ENCODE data around the gene CPLX1. TPM values are rescaled to one million over a fixed set of nuclear protein-coding genes. Genes with fewer than 3 reads are reported as not detected.

Gene CPLX1
- total RNA-seq, 2 experiments from 2014 or later: 0.21 to 0.25 TPM

- no peak overlapping the region for H2AFZ ChIP-seq (ENCODE audit: low read length)
- no peak overlapping the region for H3K4me3 ChIP-seq (ENCODE audit: low read depth, low read length, poor library complexity, severe bottlenecking)
- BruUV-seq (replicated peaks): no TSS peak
- no peaks in the 10 kb centered on the region for H3K9me3 ChIP-seq (ENCODE audit: low read length)
- H3K79me2 ChIP-seq (ENCODE audit: insufficient read depth, low read depth, low read length): no peaks in the 10 kb centered on the region
- intact Hi-C loops (cut with micrococcal nuclease; ENCODE audit: unreplicated experiment): no loop called here
- H3K4me1 ChIP-seq (ENCODE audit: insufficient read depth, low read length, poor library complexity, severe bottlenecking): no peaks in the 10 kb centered on the region
- no peak overlapping the region for H3K27ac ChIP-seq (ENCODE audit: low read depth, low read length, poor library complexity, severe bottlenecking)
- CTCF ChIA-PET (ENCODE audit: unreplicated experiment): no interaction called here
- H3K9me2 ChIP-seq (ENCODE audit: insufficient read depth, low read length): no peaks in the 10 kb centered on the region
- DNase-seq (ENCODE audit: low spot score): no peak
- no peaks in the 10 kb centered on the region for H3K36me3 ChIP-seq (ENCODE audit: insufficient read depth, low read length)
- POLR2A ChIA-PET: no interaction called here
- no peaks in the 10 kb centered on the region for H4K20me1 ChIP-seq (ENCODE audit: insufficient read depth, low read length)
- no peak overlapping the region for H3K4me2 ChIP-seq (ENCODE audit: low read length)
- TF ChIP-seq EZH2phosphoT487 (IDR thresholded peaks at IDR 0.05; ENCODE audit: borderline replicate concordance, low read depth, low read length) (no peak), CTCF (conservative IDR thresholded peaks at IDR 0.05; ENCODE audit: low read length) (no peak)
Observed at GRCh38 chr4:831483-831805, 5.5 kb upstream of the CPLX1 start.

- CTCF ChIA-PET (ENCODE audit: unreplicated experiment): no interaction called here
- POLR2A ChIA-PET: no interaction called here
- H3K4me1 ChIP-seq (ENCODE audit: insufficient read depth, low read length, poor library complexity, severe bottlenecking): no peaks in the 10 kb centered on the region
Observed at GRCh38 chr4:830601-831482, 4.9 kb upstream of the CPLX1 start.

More at GRCh38 chr4:830601-831482, 4.9 kb upstream of the CPLX1 start:
- Histone ChIP-seq H3K27ac (ENCODE audit: low read depth, low read length, poor library complexity, severe bottlenecking) (no peak overlapping the region), H4K20me1 (ENCODE audit: insufficient read depth, low read length) (no peaks in the 10 kb centered on the region), H3K4me2 (ENCODE audit: low read length) (no peak overlapping the region), H3K9me3 (ENCODE audit: low read length) (no peaks in the 10 kb centered on the region), H3K9me2 (ENCODE audit: insufficient read depth, low read length) (no peaks in the 10 kb centered on the region), H2AFZ (ENCODE audit: low read length) (no peak overlapping the region), H3K4me3 (ENCODE audit: low read depth, low read length, poor library complexity, severe bottlenecking) (no peak overlapping the region), H3K36me3 (ENCODE audit: insufficient read depth, low read length) (no peaks in the 10 kb centered on the region), H3K79me2 (ENCODE audit: insufficient read depth, low read depth, low read length) (no peaks in the 10 kb centered on the region)
- no TSS peak for BruUV-seq (replicated peaks)
- TF ChIP-seq CTCF (conservative IDR thresholded peaks at IDR 0.05; ENCODE audit: low read length) (no peak), EZH2phosphoT487 (IDR thresholded peaks at IDR 0.05; ENCODE audit: borderline replicate concordance, low read depth, low read length) (no peak)
- intact Hi-C loops (cut with micrococcal nuclease; ENCODE audit: unreplicated experiment): no loop called here
- DNase-seq (ENCODE audit: low spot score): no peak
